Esophagus squamous epithelium (tissue), 4 donors: ENCODE results near the gene UGT2B17.
A peak's percentile ranks its signal among the peaks of the same experiment; 100 is the strongest.

Source experiments
- CTCF ChIP-seq, 6 experiments: fragments of 450-650 bp in 4 of 6; fragments of 200-600 bp in 2 of 6; sonication (generic) in 2 of 6; IDR thresholded peaks; one replicate each; pipeline ENCODE4 v1.5.1; 2016 to 2019; ENCODE audit warnings: antibody characterized with exemption in 6 of 6, mild to moderate bottlenecking in 4 of 6, moderate library complexity in 4 of 6
- POLR2A ChIP-seq, 4 donors: fragments of 450-650 bp; IDR thresholded peaks; one replicate each; pipeline ENCODE4 v1.6.1; 2017; ENCODE audit warnings: antibody characterized with exemption in 4 of 4, mild to moderate bottlenecking in 4 of 4, moderate library complexity in 3 of 4

DNA sequence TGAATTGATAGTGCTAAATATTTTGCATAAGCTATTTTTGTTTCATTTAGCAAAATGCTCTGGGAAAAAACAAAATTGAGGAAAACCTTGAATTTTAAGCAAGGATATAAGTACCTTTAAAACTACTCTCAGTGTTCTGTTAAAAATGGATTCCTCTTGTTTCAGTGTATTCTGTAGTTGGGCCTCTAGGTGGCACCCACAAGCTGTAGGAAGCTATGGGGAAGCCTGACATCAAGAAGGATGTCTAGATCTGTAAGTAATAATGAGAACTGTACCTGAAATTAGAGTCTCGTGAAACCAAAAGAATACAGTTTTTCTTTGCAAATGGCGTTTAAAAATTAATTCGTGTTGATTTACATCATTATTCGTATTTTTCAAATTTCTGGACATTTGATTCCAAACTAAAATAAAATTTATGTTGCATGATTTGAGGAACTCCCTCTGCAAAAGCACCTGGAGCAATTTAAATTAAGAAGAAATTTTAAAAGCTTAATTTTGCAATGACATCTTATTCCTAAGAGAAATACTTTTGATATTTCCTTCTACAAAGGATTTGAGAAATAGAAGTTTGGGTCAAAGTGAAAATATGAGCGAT is 77.6 kb downstream of the UGT2B17 start:
- peak; percentile 20 to 87 (median 68) for TF ChIP-seq CTCF (IDR thresholded peaks at IDR 0.05)
- no peak for TF ChIP-seq POLR2A (IDR thresholded peaks at IDR 0.05)
